ENCODE measurements around the gene ZNF217.
"Not testable (repeated sequence)": the region's sequence is repeated elsewhere in the genome, so short reads cannot be mapped to it uniquely, and the experiment has no call there.

- not testable (repeated sequence) for TF ChIP-seq CTCF (conservative IDR thresholded peaks at IDR 0.05); ZFX (IDR thresholded peaks at IDR 0.05)
These were observed 4.1 kb downstream of the ZNF217 start for GRCh38 chr20:53589321-53590065.

Measured in C4-2B (cell line).